Measurements from ENCODE around the gene ASGR1. TPM values are rescaled to one million over a fixed set of nuclear protein-coding genes. Genes with fewer than 3 reads are reported as not detected.

ASGR1 gene
- total and polyA plus RNA-seq, 10 donors: 1.3 to 10.2 (median 3.8) TPM

DNA sequence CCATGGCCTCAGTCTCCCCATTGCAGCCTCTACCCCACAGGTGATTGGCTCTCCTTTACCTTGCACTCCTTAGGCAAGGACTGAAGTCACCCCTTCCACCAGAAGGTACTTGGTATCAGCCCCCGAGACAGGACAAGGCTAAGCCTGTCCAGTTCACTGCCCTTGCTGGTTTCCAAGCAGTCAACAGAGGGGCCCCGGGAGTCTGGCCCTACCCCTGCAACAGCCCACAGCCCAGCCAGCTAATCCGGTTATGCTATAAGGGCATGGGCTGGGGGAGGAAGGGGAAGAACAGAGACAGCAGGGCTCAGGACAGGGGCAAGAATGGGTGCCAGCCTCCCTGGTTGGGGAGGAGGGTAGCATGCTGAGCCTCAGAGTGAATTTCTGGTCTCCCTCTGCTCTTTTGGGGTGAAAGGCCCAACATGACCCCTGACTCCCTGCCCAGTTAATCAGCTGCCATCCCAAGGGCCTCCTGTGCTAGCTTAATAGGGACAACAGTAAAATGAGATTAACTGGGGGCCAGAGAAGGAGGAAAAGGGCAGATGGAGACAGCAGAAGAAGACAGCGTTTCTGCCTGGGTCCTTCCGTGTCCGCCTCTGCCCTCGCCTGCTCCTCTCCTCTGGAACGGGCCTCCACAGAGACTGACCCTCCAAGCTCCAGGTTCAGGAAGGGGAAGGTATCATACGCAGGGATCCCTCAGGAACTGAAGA, 29.7 kb upstream of the ASGR1 start:
- H3K9me3 ChIP-seq: no peaks in the 10 kb centered on the region
- no peak overlapping the region for H3K27ac ChIP-seq
- H3K27me3 ChIP-seq (replicated peaks in 1 of 7): no peaks in the 10 kb centered on the region
- H3K4me3 ChIP-seq: no peak overlapping the region
- TF ChIP-seq POLR2A (IDR thresholded peaks at IDR 0.05): no peak
- TF ChIP-seq, protein P1, sequence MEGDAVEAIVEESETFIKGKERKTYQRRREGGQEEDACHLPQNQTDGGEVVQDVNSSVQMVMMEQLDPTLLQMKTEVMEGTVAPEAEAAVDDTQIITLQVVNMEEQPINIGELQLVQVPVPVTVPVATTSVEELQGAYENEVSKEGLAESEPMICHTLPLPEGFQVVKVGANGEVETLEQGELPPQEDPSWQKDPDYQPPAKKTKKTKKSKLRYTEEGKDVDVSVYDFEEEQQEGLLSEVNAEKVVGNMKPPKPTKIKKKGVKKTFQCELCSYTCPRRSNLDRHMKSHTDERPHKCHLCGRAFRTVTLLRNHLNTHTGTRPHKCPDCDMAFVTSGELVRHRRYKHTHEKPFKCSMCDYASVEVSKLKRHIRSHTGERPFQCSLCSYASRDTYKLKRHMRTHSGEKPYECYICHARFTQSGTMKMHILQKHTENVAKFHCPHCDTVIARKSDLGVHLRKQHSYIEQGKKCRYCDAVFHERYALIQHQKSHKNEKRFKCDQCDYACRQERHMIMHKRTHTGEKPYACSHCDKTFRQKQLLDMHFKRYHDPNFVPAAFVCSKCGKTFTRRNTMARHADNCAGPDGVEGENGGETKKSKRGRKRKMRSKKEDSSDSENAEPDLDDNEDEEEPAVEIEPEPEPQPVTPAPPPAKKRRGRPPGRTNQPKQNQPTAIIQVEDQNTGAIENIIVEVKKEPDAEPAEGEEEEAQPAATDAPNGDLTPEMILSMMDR (IDR thresholded peaks at IDR 0.05 in 8 of 11, conservative IDR thresholded peaks at IDR 0.05 in 3 of 11): no peak
- H3K36me3 ChIP-seq: peaks cover 0 to 2% (median 0%) of the 10 kb centered on the region in 6 donors
- no peak for DNase-seq
- peaks cover 2 to 64% (median 34%) of the 10 kb centered on the region in 6 donors for H3K4me1 ChIP-seq
- intact Hi-C loops (cut with DNase I; ENCODE audit: low total_unique reads): no loop called here
- WGBS, 5 donors: 85 to 96% (median 91%) methylated on average over 8 to 9 of the region's 9 CpGs

DNA sequence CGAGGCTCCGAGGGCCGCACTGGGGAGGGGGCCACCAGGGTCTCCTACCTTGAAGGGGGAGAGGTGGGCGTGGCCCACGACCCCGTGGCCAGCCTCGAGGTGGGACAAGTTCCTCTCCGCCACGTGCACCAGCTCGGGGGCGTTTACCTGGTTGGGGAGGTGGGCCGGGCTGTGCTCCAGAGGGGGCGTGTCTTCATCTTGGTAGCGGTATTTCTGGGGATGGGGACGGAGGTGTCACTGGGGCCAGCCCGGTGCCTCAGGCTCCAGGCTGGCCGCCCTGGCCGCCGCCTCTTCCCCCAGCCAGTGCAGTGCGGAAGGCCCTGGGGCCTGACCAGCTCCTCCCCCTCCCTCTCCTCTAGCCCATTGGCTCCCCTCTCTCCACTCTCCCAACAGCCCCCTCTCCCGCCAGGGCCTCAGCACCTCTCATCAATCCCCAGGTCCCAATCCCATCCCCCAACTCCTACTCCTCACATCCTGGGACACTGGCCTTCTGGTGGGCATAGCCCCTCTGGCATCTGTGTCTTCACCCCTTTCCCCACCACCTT, 28.9 kb upstream of the ASGR1 start:
- TF ChIP-seq, protein P1 (IDR thresholded peaks at IDR 0.05 in 8 of 11, conservative IDR thresholded peaks at IDR 0.05 in 3 of 11): no peak
- no peak for TF ChIP-seq POLR2AphosphoS5 (IDR thresholded peaks at IDR 0.05)
- TF ChIP-seq POLR2A (IDR thresholded peaks at IDR 0.05): no peak
- H3K36me3 ChIP-seq: peaks cover 0 to 10% (median 5%) of the 10 kb centered on the region in 6 donors

DNA sequence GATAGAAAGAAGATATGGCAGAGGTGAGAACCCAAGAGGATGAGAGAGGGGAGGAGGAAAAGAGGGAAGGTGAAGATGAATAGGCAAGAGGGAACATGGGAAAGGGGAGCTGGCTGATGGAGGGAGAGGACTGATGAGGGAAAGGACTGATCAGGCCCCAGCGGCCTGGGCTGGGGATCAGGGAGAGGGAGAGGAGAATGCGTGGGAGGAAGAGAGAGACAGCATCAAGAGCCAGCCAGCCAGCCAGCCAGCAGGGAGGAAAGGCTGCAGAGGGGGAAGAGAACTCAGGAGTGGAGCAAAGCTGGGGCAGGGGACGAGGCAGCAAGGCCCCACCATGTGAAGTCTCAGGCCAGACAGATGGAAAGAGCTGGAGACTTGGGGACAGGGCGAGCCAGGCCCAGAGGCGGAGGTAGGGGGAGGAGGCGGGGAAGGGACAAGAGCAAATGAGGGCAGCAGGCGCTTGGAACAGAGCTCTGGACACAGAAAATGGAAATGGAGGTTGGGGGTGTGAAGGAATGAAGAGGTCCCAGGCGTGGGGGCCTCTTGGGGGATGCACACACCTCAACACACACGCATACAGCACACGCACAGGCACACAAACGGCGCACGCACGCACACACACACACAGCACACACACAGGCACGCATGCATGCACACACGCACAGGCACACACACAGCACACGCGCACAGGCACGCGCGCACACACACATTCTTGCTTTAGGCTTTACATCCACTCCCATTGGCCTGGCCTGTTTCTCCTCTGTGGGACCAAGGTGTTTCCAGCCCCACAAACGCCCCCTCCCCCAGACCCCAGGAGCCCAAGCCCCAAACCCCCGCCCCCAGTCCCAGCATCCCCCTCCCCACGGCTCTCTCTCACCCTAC, 28.2 kb upstream of the ASGR1 start:
- H3K27ac ChIP-seq: peak overlapping the region in 4 of 8 donors; percentile 34 to 84 (median 60)
- H3K4me3 ChIP-seq: no peak overlapping the region
- intact Hi-C loops (cut with DNase I; ENCODE audit: low total_unique reads): no loop called here
- H3K36me3 ChIP-seq: peaks cover 0 to 18% (median 11%) of the 10 kb centered on the region in 6 donors
- no peak for TF ChIP-seq POLR2A (IDR thresholded peaks at IDR 0.05)
- TF ChIP-seq POLR2AphosphoS5 (IDR thresholded peaks at IDR 0.05): no peak
- TF ChIP-seq, protein P1 (IDR thresholded peaks at IDR 0.05 in 8 of 11, conservative IDR thresholded peaks at IDR 0.05 in 3 of 11): no peak
- H3K9me3 ChIP-seq: no peaks in the 10 kb centered on the region
- H3K27me3 ChIP-seq (replicated peaks in 1 of 7): no peaks in the 10 kb centered on the region
- peak; percentile 66 for DNase-seq
- peaks cover 0 to 60% (median 30%) of the 10 kb centered on the region in 6 donors for H3K4me1 ChIP-seq
- 69 to 91% (median 89%) methylated on average over 20 to 24 of the region's 24 CpGs for WGBS, 5 donors

More for the DNA sequence above, 28.9 kb upstream of the ASGR1 start:
- 72 to 82% (median 76%) methylated on average over 17 to 21 of the region's 21 CpGs for WGBS, 5 donors
- DNase-seq: no peak
- no peaks in the 10 kb centered on the region for H3K27me3 ChIP-seq (replicated peaks in 1 of 7)
- H3K27ac ChIP-seq: peak overlapping the region in 1 of 8 donors; percentile 84
- peaks cover 0 to 60% (median 30%) of the 10 kb centered on the region in 6 donors for H3K4me1 ChIP-seq
- intact Hi-C loops (cut with DNase I; ENCODE audit: low total_unique reads): no loop called here
- no peaks in the 10 kb centered on the region for H3K9me3 ChIP-seq
- no peak overlapping the region for H3K4me3 ChIP-seq

All from spleen (tissue), 11 donors.